ENCODE results near the gene SECTM1.

SECTM1 gene

DNA sequence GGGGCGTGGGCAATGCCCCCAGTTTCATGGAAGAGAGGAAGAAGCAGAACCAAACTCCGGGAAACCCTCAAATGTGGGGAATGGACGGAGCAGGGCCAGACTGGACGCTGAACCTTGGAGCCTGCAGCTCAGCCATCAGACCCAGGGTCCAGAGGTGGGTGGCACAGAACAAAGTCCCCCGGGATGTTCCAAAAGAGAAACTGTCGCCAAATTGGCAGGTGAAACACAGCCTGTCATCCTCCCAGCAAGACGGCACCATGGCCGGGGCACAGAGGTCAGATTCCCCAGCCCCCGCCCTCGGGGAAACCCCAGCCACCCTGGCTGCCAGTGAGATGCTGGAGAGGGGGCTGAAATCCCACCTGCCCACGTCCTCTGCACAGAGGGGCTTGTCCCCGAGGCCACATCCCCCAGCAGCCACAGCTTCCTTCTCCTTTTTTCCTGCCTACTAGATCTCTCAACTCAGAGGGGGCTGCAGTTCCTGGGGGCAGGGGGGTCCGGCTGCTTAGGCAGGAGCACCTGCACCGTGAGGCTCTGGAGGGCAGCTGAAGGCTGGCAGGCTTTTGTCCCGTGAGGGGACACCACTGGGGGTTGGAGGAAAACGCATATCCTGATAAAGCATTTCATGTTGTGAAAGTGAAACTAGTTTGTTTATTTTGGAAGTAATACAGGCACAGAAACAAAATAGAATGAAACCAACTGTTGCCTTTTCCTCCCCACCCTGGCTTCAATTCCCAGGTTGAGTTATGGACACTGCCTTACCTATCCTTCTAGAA lies 1.2 kb upstream of the SECTM1 start:
- peak overlapping the region; percentile 17 to 41 for H3K4me3 ChIP-seq (replicated peaks in 1 of 2; ENCODE audit: low read depth in 2 of 2, low read length in 2 of 2)
- TF ChIP-seq, protein P1, sequence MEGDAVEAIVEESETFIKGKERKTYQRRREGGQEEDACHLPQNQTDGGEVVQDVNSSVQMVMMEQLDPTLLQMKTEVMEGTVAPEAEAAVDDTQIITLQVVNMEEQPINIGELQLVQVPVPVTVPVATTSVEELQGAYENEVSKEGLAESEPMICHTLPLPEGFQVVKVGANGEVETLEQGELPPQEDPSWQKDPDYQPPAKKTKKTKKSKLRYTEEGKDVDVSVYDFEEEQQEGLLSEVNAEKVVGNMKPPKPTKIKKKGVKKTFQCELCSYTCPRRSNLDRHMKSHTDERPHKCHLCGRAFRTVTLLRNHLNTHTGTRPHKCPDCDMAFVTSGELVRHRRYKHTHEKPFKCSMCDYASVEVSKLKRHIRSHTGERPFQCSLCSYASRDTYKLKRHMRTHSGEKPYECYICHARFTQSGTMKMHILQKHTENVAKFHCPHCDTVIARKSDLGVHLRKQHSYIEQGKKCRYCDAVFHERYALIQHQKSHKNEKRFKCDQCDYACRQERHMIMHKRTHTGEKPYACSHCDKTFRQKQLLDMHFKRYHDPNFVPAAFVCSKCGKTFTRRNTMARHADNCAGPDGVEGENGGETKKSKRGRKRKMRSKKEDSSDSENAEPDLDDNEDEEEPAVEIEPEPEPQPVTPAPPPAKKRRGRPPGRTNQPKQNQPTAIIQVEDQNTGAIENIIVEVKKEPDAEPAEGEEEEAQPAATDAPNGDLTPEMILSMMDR (IDR thresholded peaks at IDR 0.05; ENCODE audit: low read depth, low read length): no peak
- DNase-seq (ENCODE audit: low read depth in 2 of 2): peak; percentile 19 to 29

DNA sequence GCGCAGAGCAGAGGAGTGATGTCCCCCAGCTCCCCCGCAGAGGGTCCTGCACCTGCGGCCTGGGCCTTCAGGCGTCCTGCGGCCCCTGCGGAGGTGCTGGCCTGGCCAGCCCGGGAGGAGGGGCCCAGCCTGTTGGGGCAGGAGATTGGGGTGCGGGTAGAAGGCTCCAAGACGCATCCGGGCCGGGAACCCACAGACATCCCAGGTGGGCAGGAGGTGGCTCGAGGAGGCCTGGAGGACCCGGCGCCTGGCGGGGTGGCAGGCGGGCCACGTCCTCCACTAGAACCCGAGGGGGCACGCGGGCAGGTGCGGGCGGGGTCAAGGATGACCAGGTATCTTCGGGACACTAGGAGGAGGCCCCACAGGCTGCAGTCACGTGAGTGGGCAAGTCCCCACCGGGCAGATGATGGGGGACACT lies 647 bp upstream of the SECTM1 start:
- TF ChIP-seq, protein P1 (IDR thresholded peaks at IDR 0.05; ENCODE audit: low read depth, low read length): no peak
- no peak for DNase-seq (ENCODE audit: low read depth in 2 of 2)
- peak overlapping the region in 1 of 2 donors; percentile 57 for H3K4me3 ChIP-seq (replicated peaks in 1 of 2; ENCODE audit: low read depth in 2 of 2, low read length in 2 of 2)

DNA sequence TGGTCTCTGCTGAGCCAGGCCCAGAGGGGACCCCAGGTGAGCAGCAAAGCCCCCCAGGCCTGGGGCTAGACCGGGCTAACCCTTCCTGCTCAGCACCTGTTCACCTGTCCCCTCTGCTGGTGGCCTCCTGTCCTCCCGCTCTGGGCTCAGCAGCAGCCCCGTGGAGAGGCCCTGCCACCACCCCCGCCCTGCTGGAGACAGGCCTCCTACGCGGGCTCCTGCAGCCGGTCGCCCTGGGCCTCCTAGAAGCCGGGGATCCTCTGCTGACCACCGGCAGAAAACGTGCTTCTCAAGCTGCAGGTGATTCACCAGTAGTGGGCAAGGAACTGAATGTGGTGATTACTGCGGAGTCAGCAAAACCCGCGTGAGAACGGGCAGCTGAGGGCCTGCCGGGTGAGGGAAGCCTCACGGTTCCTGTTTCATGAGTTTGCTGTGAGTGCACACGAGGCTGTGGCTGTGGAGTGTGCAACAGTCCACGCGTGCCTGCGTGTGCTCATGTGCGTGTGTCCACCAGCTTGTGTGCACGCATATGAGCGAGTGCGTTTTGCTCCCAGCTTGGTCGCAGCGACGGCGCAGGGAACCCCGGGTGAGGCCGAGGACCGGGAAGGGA lies 792 bp downstream of the SECTM1 start:
- TF ChIP-seq, protein P1 (IDR thresholded peaks at IDR 0.05; ENCODE audit: low read depth, low read length): no peak
- peak; percentile 32 to 62 for DNase-seq (ENCODE audit: low read depth in 2 of 2)
- H3K4me3 ChIP-seq (replicated peaks in 1 of 2; ENCODE audit: low read depth in 2 of 2, low read length in 2 of 2): peak overlapping the region; percentile 56 to 57

DNA sequence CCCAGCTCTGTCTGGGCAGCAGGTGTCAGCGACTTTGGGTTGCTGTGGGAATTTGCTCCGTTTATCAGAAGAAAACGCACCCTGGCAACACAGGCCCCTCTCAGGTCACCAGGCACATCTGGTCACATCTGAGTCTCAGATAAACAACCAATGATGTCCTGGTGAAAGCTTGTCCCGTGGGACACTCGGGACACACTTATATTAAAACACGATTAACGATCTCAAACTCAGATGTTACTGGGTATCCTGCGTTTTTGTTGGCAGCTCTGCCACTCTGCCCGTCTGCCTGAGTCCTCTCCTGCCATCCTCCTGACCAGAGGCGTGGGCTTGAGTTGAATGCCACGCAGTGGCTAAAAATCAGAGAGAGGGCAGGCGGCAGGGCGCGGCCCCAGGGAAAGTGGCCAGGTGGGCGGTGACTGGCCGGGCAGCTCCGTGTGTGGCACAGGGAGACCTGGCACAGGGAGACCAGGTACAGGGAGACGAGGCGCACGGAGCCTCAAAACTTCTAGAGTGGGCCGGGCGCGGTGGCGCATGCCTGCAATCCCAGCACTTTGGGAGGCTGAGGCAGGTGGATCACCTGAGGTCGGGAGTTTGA lies 2.1 kb downstream of the SECTM1 start:
- TF ChIP-seq, protein P1 (IDR thresholded peaks at IDR 0.05; ENCODE audit: low read depth, low read length): no peak
- H3K4me3 ChIP-seq (replicated peaks in 1 of 2; ENCODE audit: low read depth in 2 of 2, low read length in 2 of 2): no peak overlapping the region
- DNase-seq (ENCODE audit: low read depth in 2 of 2): no peak

DNA sequence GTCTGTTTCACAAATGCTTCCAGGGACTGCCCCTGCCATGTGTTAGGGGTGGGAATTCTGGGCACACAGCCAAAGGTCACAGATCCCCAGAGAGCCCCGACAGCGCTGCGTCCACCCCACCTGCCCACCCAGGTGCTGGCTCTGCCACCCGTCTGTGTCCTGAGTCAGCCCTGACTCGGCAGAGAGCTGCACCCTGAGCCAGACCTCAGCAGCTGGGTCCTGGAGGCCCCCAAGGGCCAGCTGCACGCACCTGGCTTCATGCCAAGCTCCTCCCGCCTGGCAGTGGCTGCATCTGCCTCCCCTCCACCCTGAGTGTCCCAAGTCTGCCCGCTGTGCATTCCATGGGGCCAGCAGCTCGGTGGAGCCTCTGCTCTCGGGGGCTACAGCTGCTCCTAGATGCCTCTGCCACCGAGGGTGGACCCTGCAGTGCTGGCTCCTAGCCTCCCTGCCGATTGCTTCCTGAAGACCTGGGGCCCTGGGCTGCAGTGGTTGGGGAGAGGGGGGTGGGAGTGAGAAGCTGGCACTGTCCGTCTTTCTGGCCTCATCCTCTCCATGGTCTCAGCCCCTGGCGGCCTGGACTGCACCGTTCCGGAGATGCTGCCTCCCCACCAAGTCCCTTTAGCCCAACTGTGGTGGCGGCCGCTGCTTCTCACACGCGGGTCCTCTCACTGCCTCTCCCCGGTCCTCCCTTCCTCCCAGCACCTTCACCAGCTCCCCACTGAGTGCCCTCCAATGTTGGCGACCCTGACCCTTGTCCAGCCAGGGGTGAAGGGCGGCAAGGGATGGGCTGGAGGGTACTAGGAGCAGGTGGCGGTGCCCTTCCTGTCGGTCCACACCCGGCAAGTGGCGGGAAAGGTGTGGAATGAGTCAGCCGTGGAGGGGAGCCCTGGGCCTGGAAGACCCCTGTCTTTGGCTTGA lies 3.0 kb downstream of the SECTM1 start:
- TF ChIP-seq, protein P1 (IDR thresholded peaks at IDR 0.05; ENCODE audit: low read depth, low read length): no peak
- no peak overlapping the region for H3K4me3 ChIP-seq (replicated peaks in 1 of 2; ENCODE audit: low read depth in 2 of 2, low read length in 2 of 2)
- peak; percentile 77 to 86 for DNase-seq (ENCODE audit: low read depth in 2 of 2)

DNA sequence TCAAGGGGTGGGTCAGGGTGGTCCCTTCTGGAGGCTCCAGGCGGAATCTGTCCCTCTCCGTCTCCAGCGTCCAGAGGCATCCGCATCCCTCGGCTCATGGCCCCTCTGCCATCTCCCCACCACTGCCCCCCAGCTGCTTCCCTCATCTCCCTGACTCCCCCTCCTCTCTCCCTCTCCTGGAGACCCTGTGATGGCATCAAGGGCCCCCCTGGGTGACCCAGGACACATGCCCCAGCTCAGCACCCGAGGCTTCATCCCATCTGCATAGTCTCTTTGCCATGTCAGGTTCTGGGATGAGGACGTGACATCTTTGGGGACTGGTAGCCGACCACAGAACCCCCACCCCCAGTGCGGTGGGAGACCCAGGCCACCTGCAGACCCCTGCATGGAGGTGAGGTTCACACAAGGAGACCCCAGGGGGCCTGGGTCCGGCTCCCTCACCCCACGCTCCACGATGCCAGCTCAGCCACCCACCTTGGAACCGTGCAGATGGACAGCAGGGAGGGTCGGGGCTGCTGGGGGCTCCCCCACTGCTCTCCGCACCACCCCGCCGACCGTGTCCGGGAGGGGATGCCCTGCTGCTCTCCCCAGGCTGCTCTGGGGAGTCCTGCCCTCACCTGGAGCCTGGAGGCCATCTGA lies 3.8 kb downstream of the SECTM1 start:
- TF ChIP-seq, protein P1 (IDR thresholded peaks at IDR 0.05; ENCODE audit: low read depth, low read length): no peak
- no peak overlapping the region for H3K4me3 ChIP-seq (replicated peaks in 1 of 2; ENCODE audit: low read depth in 2 of 2, low read length in 2 of 2)
- DNase-seq (ENCODE audit: low read depth in 2 of 2): no peak
